ENCODE data around the gene ISLR. TPM values are rescaled to one million over a fixed set of nuclear protein-coding genes. Genes with fewer than 3 reads are reported as not detected.

The ISLR gene
- total and polyA plus RNA-seq, 2 of the 8 experiments (the other 6 are each of a cell fraction or from before 2014, with no cell fraction given), result 0.29 to 0.35 TPM

- CTCF ChIA-PET (ENCODE audit: partially characterized antibody), result interaction anchor here (0.8 to 1.4 kb wide), 2 partner anchors 9 to 52 kb away, joined by 3 to 6 read pairs; no protein-coding TSS in a partner anchor
- POLR2A ChIA-PET (ENCODE audit: partially characterized antibody), result interaction anchor here (0.9 to 10.3 kb wide), 3 partner anchors 11 to 15 kb away, joined by 3 to 76 read pairs (median 3); partner anchors contain the start of gene STRA6
- TF ChIP-seq CREB1 (IDR thresholded peaks at IDR 0.05) (no peak), CTCF (IDR thresholded peaks at IDR 0.05; ENCODE audit: control extremely low read depth in 1 of 3, insufficient read depth in 1 of 3, low read depth in 1 of 3, low read length in 3 of 3) (no peak), GTF2F1 (IDR thresholded peaks at IDR 0.05; ENCODE audit: borderline replicate concordance, low read depth, low read length) (no peak), SIRT6 (IDR thresholded peaks at IDR 0.05; ENCODE audit: low read length) (no peak), SP1 (IDR thresholded peaks at IDR 0.05; ENCODE audit: low read depth, low read length) (no peak), SUZ12 (IDR thresholded peaks at IDR 0.05; ENCODE audit: low read length) (no peak), RNF2 (IDR thresholded peaks at IDR 0.05; ENCODE audit: borderline replicate concordance, low read depth, low read length, missing control alignments, poor library complexity, severe bottlenecking) (no peak), KDM4A (IDR thresholded peaks at IDR 0.05; ENCODE audit: low read depth, low read length, severe bottlenecking) (no peak), EP300 (IDR thresholded peaks at IDR 0.05; ENCODE audit: borderline replicate concordance in 1 of 2, low read depth in 2 of 2, low read length in 2 of 2) (no peak)
These were observed 12.3 kb downstream of the ISLR start for GRCh38 chr15:74185710-74186348.

More at GRCh38 chr15:74185710-74186348, 12.3 kb downstream of the ISLR start:
- no peak overlapping the region for H3K9ac ChIP-seq (replicated peaks in 1 of 4; ENCODE audit: extremely low read depth in 1 of 4, low read depth in 3 of 4, low read length in 3 of 4)
- no peak overlapping the region for H2BK120ac ChIP-seq (replicated peaks; ENCODE audit: low read depth, low read length)
- no peaks in the 10 kb centered on the region; the same call in 1 of the 2 replicates for H3K79me1 ChIP-seq (ENCODE audit: low read depth, low read length)
- no peak overlapping the region; the same call in 1 of the 2 replicates for H2AK5ac ChIP-seq (ENCODE audit: low read depth, low read length)
- no peak overlapping the region for H3K27ac ChIP-seq (ENCODE audit: low read depth, low read length)
- H3K56ac ChIP-seq (replicated peaks; ENCODE audit: insufficient read length, low read depth, low read length), result no peak overlapping the region
- H2BK15ac ChIP-seq (ENCODE audit: low read length), result no peak overlapping the region
- H4K20me1 ChIP-seq (replicated peaks in 1 of 2; ENCODE audit: control insufficient read depth in 1 of 2, insufficient read depth in 2 of 2, low read length in 2 of 2), result peaks cover 0 to 2% of the 10 kb centered on the region in 2 experiments
- no peak overlapping the region for H4K5ac ChIP-seq (ENCODE audit: insufficient read length, low read depth, low read length)
- no peak overlapping the region for H2BK20ac ChIP-seq (ENCODE audit: low read length)
- H3K4me1 ChIP-seq (replicated peaks in 1 of 4; ENCODE audit: control insufficient read depth in 3 of 4, insufficient read depth in 4 of 4, low read length in 3 of 4), result no peaks in the 10 kb centered on the region
- H2AFZ ChIP-seq (ENCODE audit: low read length), result no peak overlapping the region
- H2BK5ac ChIP-seq (ENCODE audit: low read depth, low read length), result no peak overlapping the region
- no peak overlapping the region for H3K4ac ChIP-seq (replicated peaks; ENCODE audit: insufficient read length, low read depth, low read length)
- no peak overlapping the region for H4K91ac ChIP-seq (replicated peaks; ENCODE audit: insufficient read length, low read length)
- FAIRE-seq, result no peak
- H3K14ac ChIP-seq (ENCODE audit: insufficient read length), result no peak overlapping the region
- no peaks in the 10 kb centered on the region for H3K23me2 ChIP-seq (ENCODE audit: low read depth, low read length)
- H3K36me3 ChIP-seq (ENCODE audit: control insufficient read depth in 2 of 4, insufficient read depth in 4 of 4, low read length in 3 of 4), result no peaks in the 10 kb centered on the region
- no peak overlapping the region for H2BK12ac ChIP-seq (ENCODE audit: low read depth, low read length)
- no peak overlapping the region for H3K4me3 ChIP-seq (ENCODE audit: extremely low read depth in 1 of 4, insufficient read depth in 2 of 4, low read depth in 3 of 4, low read length in 4 of 4)
- H3K18ac ChIP-seq (ENCODE audit: extremely low read depth, low read length), result no peak overlapping the region
- H4K8ac ChIP-seq (ENCODE audit: extremely low read depth, insufficient read depth, low read length), result no peak overlapping the region
- 74% methylated on average over 8 of the region's 8 CpGs; no CpG with 5 or more reads in 1 of the 2 experiments for WGBS, 2 experiments (ENCODE audit: extremely low coverage in 1 of 2, insufficient coverage in 1 of 2, insufficient read length in 1 of 2, insufficient replicate concordance in 2 of 2, low coverage in 1 of 2, low lambda C conversion rate in 2 of 2, missing lambda C conversion rate in 1 of 2)
- H3K79me2 ChIP-seq (ENCODE audit: control insufficient read depth in 1 of 2, insufficient read depth in 2 of 2, low read length in 2 of 2), result no peaks in the 10 kb centered on the region
- H3K23ac ChIP-seq (ENCODE audit: insufficient read length), result no peak overlapping the region
- DNase-seq (ENCODE audit: low read depth in 1 of 2, low spot score in 2 of 2), result no peak
- no peaks in the 10 kb centered on the region for H3K27me3 ChIP-seq (replicated peaks in 1 of 4; ENCODE audit: control insufficient read depth in 3 of 4, extremely low read depth in 1 of 4, insufficient read depth in 3 of 4, low read length in 3 of 4)
- no peak overlapping the region for H3K4me2 ChIP-seq (ENCODE audit: insufficient read depth in 1 of 2, low read depth in 2 of 2, low read length in 2 of 2)
- no peaks in the 10 kb centered on the region for H3K9me3 ChIP-seq (ENCODE audit: insufficient read depth in 2 of 2, low read depth in 1 of 2, low read length in 1 of 2)

All from H1 (cell line).